GM13977 (cell line): ENCODE measurements around the gene SLC39A7.
A peak's percentile ranks its signal among the peaks of the same experiment; 100 is the strongest.

Source experiments
- DNase-seq: peaks from one replicate; pipeline ENCODE4 v3.0.0; 2012; ENCODE audit warnings: low spot score
- in situ Hi-C: fragments of 300-500 bp; cut with MboI; formaldehyde crosslinking; loops from one replicate; pipeline ENCODE4 v1.12.0; 2022; ENCODE audit warnings: low sequenced_read_pairs, low pct_unique_long_range_greater_than_20kb, mixed read lengths, inconsistent platforms; ENCODE audit not compliant: unreplicated experiment
- TF ChIP-seq, protein P1 (sequence below): IDR thresholded peaks from 2 replicates; pipeline ENCODE4 v1.5.1; 2012; ENCODE audit warnings: mild to moderate bottlenecking, control low read depth; ENCODE audit not compliant: insufficient read depth; ENCODE audit errors: extremely low read depth, missing control alignments

Gene SLC39A7

GRCh38 chr6:33195304-33196165 is 5.1 kb upstream of the SLC39A7 start:
- TF ChIP-seq, protein P1, sequence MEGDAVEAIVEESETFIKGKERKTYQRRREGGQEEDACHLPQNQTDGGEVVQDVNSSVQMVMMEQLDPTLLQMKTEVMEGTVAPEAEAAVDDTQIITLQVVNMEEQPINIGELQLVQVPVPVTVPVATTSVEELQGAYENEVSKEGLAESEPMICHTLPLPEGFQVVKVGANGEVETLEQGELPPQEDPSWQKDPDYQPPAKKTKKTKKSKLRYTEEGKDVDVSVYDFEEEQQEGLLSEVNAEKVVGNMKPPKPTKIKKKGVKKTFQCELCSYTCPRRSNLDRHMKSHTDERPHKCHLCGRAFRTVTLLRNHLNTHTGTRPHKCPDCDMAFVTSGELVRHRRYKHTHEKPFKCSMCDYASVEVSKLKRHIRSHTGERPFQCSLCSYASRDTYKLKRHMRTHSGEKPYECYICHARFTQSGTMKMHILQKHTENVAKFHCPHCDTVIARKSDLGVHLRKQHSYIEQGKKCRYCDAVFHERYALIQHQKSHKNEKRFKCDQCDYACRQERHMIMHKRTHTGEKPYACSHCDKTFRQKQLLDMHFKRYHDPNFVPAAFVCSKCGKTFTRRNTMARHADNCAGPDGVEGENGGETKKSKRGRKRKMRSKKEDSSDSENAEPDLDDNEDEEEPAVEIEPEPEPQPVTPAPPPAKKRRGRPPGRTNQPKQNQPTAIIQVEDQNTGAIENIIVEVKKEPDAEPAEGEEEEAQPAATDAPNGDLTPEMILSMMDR = no peak
- in situ Hi-C loops = no loop called here
- DNase-seq = no peak

- in situ Hi-C loops = no loop called here
- DNase-seq = peak; percentile 78
- TF ChIP-seq, protein P1 = peak; percentile 70
These were observed 3.1 kb upstream of the SLC39A7 start for GRCh38 chr6:33197431-33198048.

DNA sequence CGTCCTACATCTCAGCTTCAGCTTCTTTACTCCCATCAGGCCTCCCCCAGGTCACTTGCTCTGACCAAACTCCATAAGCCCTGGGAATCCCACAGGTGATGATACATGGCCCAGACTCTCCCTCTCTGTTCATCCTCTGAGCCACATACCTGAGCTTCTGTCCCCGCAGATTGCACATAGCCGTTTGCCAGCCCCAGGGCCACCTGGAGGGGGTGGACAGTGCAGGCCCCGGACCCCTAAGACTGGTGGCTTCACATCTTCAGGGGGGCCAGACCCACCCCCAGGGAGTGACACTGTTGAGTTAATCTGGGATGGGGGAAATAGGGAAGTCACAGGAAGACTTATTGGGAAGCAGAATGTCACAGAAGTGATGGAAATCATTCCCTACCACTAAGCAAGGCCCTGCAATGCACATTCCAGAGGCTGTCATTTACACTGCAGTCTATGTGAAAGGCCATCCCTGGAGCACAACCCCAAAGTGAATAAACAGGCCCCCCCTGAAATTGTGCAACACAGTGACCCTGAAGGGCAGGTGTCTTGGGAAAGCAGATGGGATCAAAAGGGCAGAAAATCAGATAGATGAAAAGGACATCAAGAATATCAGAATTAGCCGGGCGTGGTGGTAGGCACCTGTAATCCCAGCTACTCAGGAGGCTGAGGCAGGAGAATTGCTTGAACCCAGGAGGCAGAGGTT is 2.4 kb upstream of the SLC39A7 start:
- in situ Hi-C loops = no loop called here
- no peak for DNase-seq
- TF ChIP-seq, protein P1 = no peak

DNA sequence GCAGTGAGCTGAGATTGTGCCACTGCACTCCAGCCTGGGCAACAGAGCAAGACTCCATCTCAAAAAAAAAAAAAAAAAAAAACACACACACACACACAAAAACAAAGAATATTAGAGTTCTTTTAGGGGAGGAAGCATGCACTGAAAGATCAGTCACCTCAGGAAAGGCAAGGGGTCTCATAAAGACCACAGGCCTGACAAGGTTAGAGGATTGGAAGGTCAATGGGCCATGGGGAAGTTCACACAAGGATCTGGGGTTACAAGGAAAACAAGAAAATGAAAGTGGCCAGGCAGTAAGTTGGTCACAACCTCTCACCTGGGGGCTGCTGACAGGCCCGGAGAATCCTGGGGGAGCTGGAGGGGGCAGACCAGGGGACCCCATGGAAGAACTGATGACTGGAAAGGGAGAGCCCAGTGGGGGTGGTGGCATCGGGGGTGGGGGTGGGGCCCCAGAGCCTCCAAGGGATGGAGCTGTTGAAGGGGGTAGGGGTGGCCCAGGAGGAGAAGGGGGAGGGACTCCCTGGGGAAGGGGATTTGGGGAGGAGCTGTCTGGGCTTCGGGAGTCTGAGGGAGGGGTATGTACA is 1.7 kb upstream of the SLC39A7 start:
- in situ Hi-C loops = no loop called here
- TF ChIP-seq, protein P1 = no peak
- DNase-seq = no peak

DNA sequence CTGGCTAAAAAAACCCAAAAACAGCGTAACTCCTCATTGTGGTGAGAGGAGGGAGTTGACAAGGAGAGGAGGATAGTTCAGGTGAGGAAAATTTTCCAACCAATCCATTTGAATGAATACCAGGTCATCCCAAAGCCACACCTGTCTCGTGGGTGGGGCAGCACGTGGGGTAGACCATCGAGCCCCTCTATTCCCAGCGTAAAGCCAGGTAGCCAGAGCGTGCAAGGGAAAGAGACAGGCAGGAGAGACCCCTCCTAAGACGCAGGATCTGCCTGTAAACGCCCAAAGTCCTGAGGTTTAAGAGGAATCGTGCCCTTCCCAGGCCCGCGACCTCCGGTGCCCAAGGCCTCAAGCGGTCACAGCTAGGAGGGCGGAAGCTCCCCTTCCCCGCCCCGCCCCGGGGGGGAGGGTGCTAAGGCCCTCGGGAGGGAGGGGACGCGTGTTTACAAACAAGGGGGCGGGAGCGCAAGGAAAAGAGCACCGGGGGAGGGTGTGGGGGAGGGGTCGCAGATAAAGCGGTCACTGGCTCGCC is 914 bp upstream of the SLC39A7 start:
- peak; percentile 86 for DNase-seq
- TF ChIP-seq, protein P1 = no peak
- in situ Hi-C loops = no loop called here

- in situ Hi-C loops = no loop called here
- no peak for DNase-seq
- TF ChIP-seq, protein P1 = peak; percentile 15
These were observed 479 bp downstream of the SLC39A7 start for GRCh38 chr6:33201147-33201545.
